Measurements from ENCODE around the gene CDKAL1. TPM values are rescaled to one million over a fixed set of nuclear protein-coding genes. Genes with fewer than 3 reads are reported as not detected.
"Not testable (repeated sequence)": the region's sequence is repeated elsewhere in the genome, so short reads cannot be mapped to it uniquely, and the experiment has no call there.

The CDKAL1 gene
- total RNA-seq, 1 donor from 2014 or later = 24.8 TPM

DNA sequence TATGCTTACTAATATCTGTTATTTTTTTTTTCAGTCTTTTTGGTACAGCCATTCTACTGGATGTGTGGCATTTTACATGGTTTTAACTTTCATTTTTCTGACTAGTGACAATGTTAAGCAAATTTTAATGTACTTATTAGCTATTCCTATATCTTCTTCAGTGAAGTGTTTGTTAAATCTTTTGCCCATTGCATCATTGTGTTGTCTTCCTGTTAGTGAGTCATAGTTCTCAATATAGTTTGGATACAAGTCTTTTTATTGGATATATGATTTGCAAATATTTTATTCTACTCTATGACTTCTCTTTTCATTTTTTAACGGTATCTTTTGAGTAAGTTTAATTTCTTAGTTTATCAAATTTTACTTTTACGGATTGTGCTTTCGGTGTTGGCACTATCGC is 519.4 kb downstream of the CDKAL1 start:
- H3K4me3 Mint-ChIP-seq (ENCODE audit: unreplicated experiment) = no peak overlapping the region
- no peak overlapping the region for H3K27ac Mint-ChIP-seq (ENCODE audit: unreplicated experiment)
- no peak for DNase-seq
- no peaks in the 10 kb centered on the region for H3K9me3 Mint-ChIP-seq (ENCODE audit: unreplicated experiment)
- H3K36me3 Mint-ChIP-seq (ENCODE audit: unreplicated experiment) = peaks cover 13% of the 10 kb centered on the region
- H3K27me3 Mint-ChIP-seq (ENCODE audit: unreplicated experiment) = no peaks in the 10 kb centered on the region
- TF ChIP-seq, protein P1, sequence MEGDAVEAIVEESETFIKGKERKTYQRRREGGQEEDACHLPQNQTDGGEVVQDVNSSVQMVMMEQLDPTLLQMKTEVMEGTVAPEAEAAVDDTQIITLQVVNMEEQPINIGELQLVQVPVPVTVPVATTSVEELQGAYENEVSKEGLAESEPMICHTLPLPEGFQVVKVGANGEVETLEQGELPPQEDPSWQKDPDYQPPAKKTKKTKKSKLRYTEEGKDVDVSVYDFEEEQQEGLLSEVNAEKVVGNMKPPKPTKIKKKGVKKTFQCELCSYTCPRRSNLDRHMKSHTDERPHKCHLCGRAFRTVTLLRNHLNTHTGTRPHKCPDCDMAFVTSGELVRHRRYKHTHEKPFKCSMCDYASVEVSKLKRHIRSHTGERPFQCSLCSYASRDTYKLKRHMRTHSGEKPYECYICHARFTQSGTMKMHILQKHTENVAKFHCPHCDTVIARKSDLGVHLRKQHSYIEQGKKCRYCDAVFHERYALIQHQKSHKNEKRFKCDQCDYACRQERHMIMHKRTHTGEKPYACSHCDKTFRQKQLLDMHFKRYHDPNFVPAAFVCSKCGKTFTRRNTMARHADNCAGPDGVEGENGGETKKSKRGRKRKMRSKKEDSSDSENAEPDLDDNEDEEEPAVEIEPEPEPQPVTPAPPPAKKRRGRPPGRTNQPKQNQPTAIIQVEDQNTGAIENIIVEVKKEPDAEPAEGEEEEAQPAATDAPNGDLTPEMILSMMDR (IDR thresholded peaks at IDR 0.05; ENCODE audit: partially characterized antibody, unreplicated experiment) = no peak
- no peaks in the 10 kb centered on the region for H3K4me1 Mint-ChIP-seq (ENCODE audit: low read depth, unreplicated experiment)

DNA sequence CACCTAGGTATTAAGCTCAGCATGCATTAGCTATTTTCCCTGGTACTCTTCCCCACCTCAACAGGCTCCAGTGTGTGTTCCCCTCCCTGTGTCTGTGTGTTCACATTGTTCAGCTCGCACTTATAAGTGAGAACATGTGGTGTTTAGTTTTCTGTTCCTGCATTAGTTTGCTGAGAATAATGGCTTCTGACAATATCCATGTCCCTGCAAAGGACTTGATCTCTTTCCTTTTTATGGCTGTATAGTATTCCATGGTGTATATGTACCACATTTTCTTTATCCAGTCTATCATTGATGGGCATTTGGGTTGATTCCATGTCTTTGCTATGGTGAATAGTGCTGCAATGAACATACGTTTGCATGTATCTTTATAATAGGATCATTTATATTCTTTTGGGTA is 521.2 kb downstream of the CDKAL1 start:
- H3K27me3 Mint-ChIP-seq (ENCODE audit: unreplicated experiment); DNase-seq; H3K27ac Mint-ChIP-seq (ENCODE audit: unreplicated experiment); H3K4me1 Mint-ChIP-seq (ENCODE audit: low read depth, unreplicated experiment); H3K9me3 Mint-ChIP-seq (ENCODE audit: unreplicated experiment); H3K4me3 Mint-ChIP-seq (ENCODE audit: unreplicated experiment): not testable (repeated sequence)
- H3K36me3 Mint-ChIP-seq (ENCODE audit: unreplicated experiment) = peaks cover 20% of the 10 kb centered on the region

DNA sequence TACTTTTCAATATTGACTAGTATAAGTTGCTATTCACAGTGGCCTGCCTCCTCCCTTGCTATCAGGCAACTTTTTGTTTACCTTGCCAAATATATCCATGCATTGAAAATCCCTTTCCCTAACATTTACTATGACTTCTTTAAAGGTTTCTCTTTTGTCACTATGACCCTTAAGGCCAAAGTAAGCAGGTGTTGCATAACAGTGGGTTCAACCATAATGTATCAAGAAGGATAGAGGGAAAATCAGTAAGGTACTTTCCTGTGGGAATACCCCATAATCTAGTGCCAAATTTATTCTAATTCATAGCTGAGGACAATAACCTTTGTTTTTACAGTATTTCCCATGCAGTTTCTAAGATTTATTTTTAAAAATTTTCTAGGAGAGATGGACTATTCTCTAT is 527.6 kb downstream of the CDKAL1 start:
- no peak for DNase-seq
- TF ChIP-seq, protein P1 (IDR thresholded peaks at IDR 0.05; ENCODE audit: partially characterized antibody, unreplicated experiment) = no peak
- no peak overlapping the region for H3K27ac Mint-ChIP-seq (ENCODE audit: unreplicated experiment)
- H3K4me3 Mint-ChIP-seq (ENCODE audit: unreplicated experiment) = no peak overlapping the region
- no peaks in the 10 kb centered on the region for H3K27me3 Mint-ChIP-seq (ENCODE audit: unreplicated experiment)
- no peaks in the 10 kb centered on the region for H3K9me3 Mint-ChIP-seq (ENCODE audit: unreplicated experiment)
- peaks cover 20% of the 10 kb centered on the region for H3K36me3 Mint-ChIP-seq (ENCODE audit: unreplicated experiment)
- no peaks in the 10 kb centered on the region for H3K4me1 Mint-ChIP-seq (ENCODE audit: low read depth, unreplicated experiment)

DNA sequence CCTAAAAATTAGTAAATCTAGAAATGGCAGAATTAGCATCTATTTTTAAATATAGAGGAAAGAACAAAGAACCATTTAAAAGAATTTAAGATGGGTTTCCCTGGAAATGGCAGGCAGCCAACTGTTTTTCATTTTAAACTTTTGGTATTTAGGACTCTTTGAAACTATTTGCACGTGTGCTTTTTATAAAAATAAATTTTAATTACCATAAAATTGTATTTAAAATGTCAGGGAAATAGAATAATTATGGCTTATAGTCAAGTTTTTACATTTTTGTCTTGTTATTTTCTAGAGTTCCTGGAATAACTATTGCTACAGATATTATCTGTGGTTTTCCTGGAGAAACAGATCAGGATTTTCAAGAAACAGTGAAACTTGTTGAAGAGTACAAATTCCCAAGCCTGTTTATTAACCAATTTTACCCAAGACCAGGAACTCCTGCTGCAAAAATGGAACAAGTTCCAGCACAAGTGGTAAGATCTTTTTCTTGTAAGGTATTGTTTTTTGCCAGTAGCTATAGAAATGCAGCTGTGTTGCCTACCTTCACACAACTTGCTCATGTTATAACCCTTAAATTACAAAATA is 530.6 kb downstream of the CDKAL1 start:
- no peaks in the 10 kb centered on the region for H3K27me3 Mint-ChIP-seq (ENCODE audit: unreplicated experiment)
- no peaks in the 10 kb centered on the region for H3K4me1 Mint-ChIP-seq (ENCODE audit: low read depth, unreplicated experiment)
- H3K9me3 Mint-ChIP-seq (ENCODE audit: unreplicated experiment) = no peaks in the 10 kb centered on the region
- peaks cover 3% of the 10 kb centered on the region for H3K36me3 Mint-ChIP-seq (ENCODE audit: unreplicated experiment)
- TF ChIP-seq, protein P1 (IDR thresholded peaks at IDR 0.05; ENCODE audit: partially characterized antibody, unreplicated experiment) = no peak
- no peak overlapping the region for H3K27ac Mint-ChIP-seq (ENCODE audit: unreplicated experiment)
- no peak for DNase-seq
- no peak overlapping the region for H3K4me3 Mint-ChIP-seq (ENCODE audit: unreplicated experiment)

DNA sequence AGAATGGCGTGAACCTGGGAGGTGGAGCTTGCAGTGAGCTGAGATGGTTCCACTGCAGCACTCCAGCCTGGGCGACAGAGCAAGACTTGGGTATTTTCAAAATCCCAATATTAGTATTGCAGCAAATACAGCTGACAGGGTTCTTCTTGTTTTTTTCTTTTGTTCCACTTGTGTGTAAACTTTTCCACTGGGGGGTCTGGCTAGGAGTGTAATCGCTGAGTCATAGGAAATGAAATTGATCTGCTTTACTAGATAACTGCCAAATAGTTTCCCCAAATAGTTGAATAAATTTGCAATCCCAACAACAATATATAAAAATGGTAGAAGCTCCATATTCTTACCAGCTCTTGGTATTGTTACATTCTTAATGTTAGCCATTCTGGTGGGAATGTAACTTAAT is 533.3 kb downstream of the CDKAL1 start:
- no peaks in the 10 kb centered on the region for H3K9me3 Mint-ChIP-seq (ENCODE audit: unreplicated experiment)
- no peak overlapping the region for H3K27ac Mint-ChIP-seq (ENCODE audit: unreplicated experiment)
- TF ChIP-seq, protein P1 (IDR thresholded peaks at IDR 0.05; ENCODE audit: partially characterized antibody, unreplicated experiment) = no peak
- peaks cover 12% of the 10 kb centered on the region for H3K4me1 Mint-ChIP-seq (ENCODE audit: low read depth, unreplicated experiment)
- DNase-seq = no peak
- H3K27me3 Mint-ChIP-seq (ENCODE audit: unreplicated experiment) = no peaks in the 10 kb centered on the region
- H3K4me3 Mint-ChIP-seq (ENCODE audit: unreplicated experiment) = no peak overlapping the region
- no peaks in the 10 kb centered on the region for H3K36me3 Mint-ChIP-seq (ENCODE audit: unreplicated experiment)

Measured in glutamatergic neuron (in vitro differentiated cells).